NT2/D1 (cell line): ENCODE measurements around the gene ROR1.

Experiments used
- SUZ12 ChIP-seq: IDR thresholded peaks from 2 replicates; pipeline ENCODE4 v1.6.1; 2011; ENCODE audit not compliant: insufficient read length, insufficient read depth; ENCODE audit errors: extremely low read depth
- YY1 ChIP-seq: IDR thresholded peaks from 2 replicates; pipeline ENCODE4 v1.6.1; 2011; ENCODE audit not compliant: insufficient read length, insufficient read depth
- ZNF274 ChIP-seq: IDR thresholded peaks from 2 replicates; pipeline ENCODE4 v1.6.1; 2011; ENCODE audit warnings: mild to moderate bottlenecking, low read depth, low read length

GRCh38 chr1:63945943-63946342 lies 172.1 kb downstream of the ROR1 start:
- no peak for TF ChIP-seq YY1
- no peak for TF ChIP-seq SUZ12
- no peak for TF ChIP-seq ZNF274
